HG02798 (cell line): ENCODE measurements around the gene CD9.

Experiments used
- ATAC-seq: cut with Tn5 transposase; IDR thresholded peaks from one replicate; pipeline ENCODE4 v1.9.1; 2021; ENCODE audit warnings: mild to moderate bottlenecking; ENCODE audit not compliant: unreplicated experiment, poor library complexity

The CD9 gene

GRCh38 chr12:6215932-6216494, 15.8 kb downstream of the CD9 start:
- no peak for ATAC-seq

GRCh38 chr12:6216581-6216980, 16.4 kb downstream of the CD9 start:
- ATAC-seq, result no peak

GRCh38 chr12:6218347-6218925, 18.2 kb downstream of the CD9 start:
- ATAC-seq, result no peak

- ATAC-seq, result no peak
Measured at GRCh38 chr12:6219980-6220379, 19.8 kb downstream of the CD9 start.

GRCh38 chr12:6221146-6221545, 20.9 kb downstream of the CD9 start:
- ATAC-seq, result no peak

- no peak for ATAC-seq
Measured at GRCh38 chr12:6222078-6222654, 22.0 kb downstream of the CD9 start.

- ATAC-seq, result no peak
Measured at GRCh38 chr12:6223545-6223944, 23.3 kb downstream of the CD9 start.

- ATAC-seq, result no peak
Measured at GRCh38 chr12:6224550-6224949, 24.4 kb downstream of the CD9 start.

GRCh38 chr12:6225630-6226001, 25.4 kb downstream of the CD9 start:
- ATAC-seq, result no peak

GRCh38 chr12:6226002-6226678, 25.9 kb downstream of the CD9 start:
- no peak for ATAC-seq

GRCh38 chr12:6226679-6227051, 26.5 kb downstream of the CD9 start:
- no peak for ATAC-seq

GRCh38 chr12:6228535-6229223, 28.5 kb downstream of the CD9 start:
- no peak for ATAC-seq

GRCh38 chr12:6229224-6230218, 29.3 kb downstream of the CD9 start:
- no peak for ATAC-seq

- peak; percentile 82 for ATAC-seq
Measured at GRCh38 chr12:6230321-6231110, 30.3 kb downstream of the CD9 start.

- ATAC-seq, result no peak
Measured at GRCh38 chr12:6231359-6232268, 31.4 kb downstream of the CD9 start.

GRCh38 chr12:6233121-6233971, 33.1 kb downstream of the CD9 start:
- no peak for ATAC-seq

GRCh38 chr12:6234214-6234613, 34.0 kb downstream of the CD9 start:
- ATAC-seq, result no peak
